Neuronal stem cell (in vitro differentiated cells): ENCODE measurements around the gene RD3L.

Experiments
- DNase-seq: peaks from one replicate; pipeline ENCODE4 v3.0.0-alpha.2; 2013; ENCODE audit warnings: low spot score
- H2AFZ ChIP-seq: one replicate; pipeline ENCODE4 v1.6.1; 2013; ENCODE audit warnings: mild to moderate bottlenecking, low read length, inconsistent platforms
- H2AK5ac ChIP-seq: 2 replicates; pipeline ENCODE4 v1.6.1; 2013; ENCODE audit warnings: low read depth, mild to moderate bottlenecking, inconsistent platforms, low read length, moderate library complexity, mixed read lengths
- H2BK120ac ChIP-seq: 2 replicates; pipeline ENCODE4 v1.6.1; 2013; ENCODE audit warnings: low read depth, mild to moderate bottlenecking, inconsistent platforms, low read length, moderate library complexity, mixed read lengths
- H2BK12ac ChIP-seq: one replicate; pipeline ENCODE4 v1.6.1; 2013; ENCODE audit warnings: low read length, inconsistent platforms
- H2BK15ac ChIP-seq: 2 replicates; pipeline ENCODE4 v1.6.1; 2013; ENCODE audit warnings: mild to moderate bottlenecking, low read length, inconsistent platforms, mixed read lengths
- H2BK5ac ChIP-seq: one replicate; pipeline ENCODE4 v1.6.1; 2013; ENCODE audit warnings: inconsistent platforms, mild to moderate bottlenecking, low read length, moderate library complexity
- H3K14ac ChIP-seq: one replicate; pipeline ENCODE4 v1.6.1; 2013; ENCODE audit warnings: low read length, inconsistent platforms
- H3K18ac ChIP-seq: 2 replicates; pipeline ENCODE4 v1.6.1; 2013; ENCODE audit warnings: low read length, inconsistent platforms
- H3K23ac ChIP-seq: 2 replicates; pipeline ENCODE4 v1.6.1; 2013; ENCODE audit warnings: low read depth, mild to moderate bottlenecking, mixed read lengths, low read length, inconsistent platforms; ENCODE audit not compliant: poor library complexity
- H3K27ac ChIP-seq: replicated peaks from 3 replicates; pipeline ENCODE4 v1.5.1; 2013; ENCODE audit warnings: low read length, inconsistent platforms
- H3K27me3 ChIP-seq, 3 experiments: 2 replicates each; pipeline ENCODE4 v1.6.1; 2013; ENCODE audit warnings: low read length in 3 of 3, mild to moderate bottlenecking in 2 of 3, inconsistent platforms in 1 of 3, low read depth in 1 of 3, mixed read lengths in 1 of 3, moderate library complexity in 1 of 3; ENCODE audit not compliant: control insufficient read depth in 3 of 3, insufficient read depth in 3 of 3
- H3K36me3 ChIP-seq, 2 donors: replicated peaks in 1 of 2; 2 replicates each; pipeline ENCODE4 v1.6.1; 2013; ENCODE audit warnings: low read length in 2 of 2; ENCODE audit not compliant: control insufficient read depth in 2 of 2, insufficient read depth in 2 of 2
- H3K4ac ChIP-seq: 2 replicates; pipeline ENCODE4 v1.6.1; 2013; ENCODE audit warnings: inconsistent platforms, mild to moderate bottlenecking, low read length, moderate library complexity
- H3K4me1 ChIP-seq, 2 donors: 1 replicate in 1 of 2; 2 replicates in 1 of 2; pipeline ENCODE4 v1.6.1; 2013; ENCODE audit warnings: low read length in 2 of 2, low read depth in 1 of 2; ENCODE audit not compliant: control insufficient read depth in 2 of 2, insufficient read depth in 1 of 2
- H3K4me2 ChIP-seq: one replicate; pipeline ENCODE4 v1.6.1; 2013; ENCODE audit warnings: mild to moderate bottlenecking, low read length, inconsistent platforms; ENCODE audit not compliant: insufficient read depth, poor library complexity, severe bottlenecking
- H3K4me3 ChIP-seq, 2 donors: 2 replicates each; pipeline ENCODE4 v1.5.1; 2013; ENCODE audit warnings: low read length in 2 of 2, mild to moderate bottlenecking in 2 of 2, inconsistent platforms in 1 of 2, moderate library complexity in 1 of 2
- H3K79me1 ChIP-seq: one replicate; pipeline ENCODE4 v1.6.1; 2013; ENCODE audit warnings: low read depth, mild to moderate bottlenecking, inconsistent platforms, low read length, moderate library complexity
- H3K9ac ChIP-seq: one replicate; pipeline ENCODE4 v1.6.1; 2013; ENCODE audit warnings: mild to moderate bottlenecking, low read depth, low read length, inconsistent platforms; ENCODE audit not compliant: poor library complexity
- H3K9me3 ChIP-seq, 2 donors: replicated peaks in 1 of 2; 2 replicates each; pipeline versions ENCODE3 to v1.6.1; 2013; ENCODE audit warnings: low read length in 2 of 2, mild to moderate bottlenecking in 2 of 2, inconsistent platforms in 1 of 2, low read depth in 1 of 2, mixed read lengths in 1 of 2, moderate library complexity in 1 of 2; ENCODE audit not compliant: control insufficient read depth in 2 of 2, insufficient read depth in 1 of 2
- H4K8ac ChIP-seq: one replicate; pipeline ENCODE4 v1.6.1; 2013; ENCODE audit warnings: low read depth, mild to moderate bottlenecking, inconsistent platforms, low read length, moderate library complexity
- H4K91ac ChIP-seq: one replicate; pipeline ENCODE4 v1.6.1; 2013; ENCODE audit warnings: low read length, low read depth, mild to moderate bottlenecking, inconsistent platforms; ENCODE audit not compliant: poor library complexity
- WGBS, 2 donors: extraction: QIAGEN DNeasy Blood & Tissue Kit; methylation state at CpG; one replicate each; pipeline ENCODE4 v1.1.7; 2013; ENCODE audit warnings: missing lambda C conversion rate in 2 of 2, mixed read lengths in 1 of 2; ENCODE audit not compliant: insufficient read length in 2 of 2, insufficient replicate concordance in 1 of 2; ENCODE audit errors: extremely low coverage in 2 of 2; 5-methylcytosine and 5-hydroxymethylcytosine counted together

Gene RD3L

DNA sequence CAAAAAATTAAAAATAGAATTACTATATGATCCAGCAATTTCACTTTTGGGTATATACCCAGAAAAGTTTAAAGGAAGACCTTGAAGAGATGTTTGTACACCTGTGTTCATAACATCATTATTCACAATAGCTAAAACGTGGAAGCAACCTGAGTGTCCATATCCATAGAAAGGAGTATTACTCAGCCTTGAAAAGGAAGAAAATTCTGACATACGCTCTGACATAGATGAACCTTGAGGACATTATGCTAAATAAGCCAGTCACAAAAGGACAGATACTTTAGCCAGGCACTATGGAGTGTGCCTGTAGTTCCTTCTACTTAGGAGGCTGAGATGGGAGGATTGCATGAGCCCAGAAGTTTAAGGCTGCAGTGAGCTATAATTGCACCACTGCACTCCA, 6.1 kb upstream of the RD3L start:
- H3K23ac ChIP-seq: no peak overlapping the region
- no peak overlapping the region for H3K4ac ChIP-seq
- no peak overlapping the region for H3K9ac ChIP-seq
- H3K4me1 ChIP-seq: no peaks in the 10 kb centered on the region
- H3K14ac ChIP-seq: no peak overlapping the region
- H3K27ac ChIP-seq: no peak overlapping the region
- no peak overlapping the region for H2BK12ac ChIP-seq
- H2AFZ ChIP-seq: no peak overlapping the region
- no peak overlapping the region for H3K18ac ChIP-seq
- H2BK120ac ChIP-seq: no peak overlapping the region
- H3K4me2 ChIP-seq: no peak overlapping the region
- H2AK5ac ChIP-seq: no peak overlapping the region
- H4K8ac ChIP-seq: no peak overlapping the region
- peaks cover 0 to 3% (median 0%) of the 10 kb centered on the region in 3 experiments for H3K27me3 ChIP-seq
- H3K4me3 ChIP-seq: no peak overlapping the region
- no peak for DNase-seq
- H3K9me3 ChIP-seq: no peaks in the 10 kb centered on the region
- no peak overlapping the region for H2BK5ac ChIP-seq
- H2BK15ac ChIP-seq: no peak overlapping the region
- no peaks in the 10 kb centered on the region for H3K79me1 ChIP-seq
- H3K36me3 ChIP-seq: no peaks in the 10 kb centered on the region
- WGBS, 2 donors: no CpG with 5 or more reads among the region's 2 CpGs
- H4K91ac ChIP-seq: no peak overlapping the region

DNA sequence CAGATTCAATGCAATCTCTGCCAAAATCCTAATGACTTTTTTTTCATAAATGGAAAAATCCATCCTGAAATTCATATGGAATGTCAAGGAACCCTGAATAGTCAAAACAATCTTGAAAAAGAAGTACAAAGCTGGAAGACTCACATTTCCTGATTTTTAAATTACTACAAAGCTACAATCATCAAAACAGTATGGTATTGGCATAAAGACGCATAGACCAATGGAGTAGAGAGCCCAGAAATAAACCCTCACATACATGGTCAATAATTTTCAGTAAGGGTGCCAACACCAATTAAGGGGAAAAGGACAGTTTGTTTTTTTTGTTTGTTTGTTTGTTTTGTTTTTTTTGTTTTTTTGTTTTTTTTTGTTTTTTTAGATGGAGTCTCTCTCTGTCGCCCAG, 4.6 kb upstream of the RD3L start:
- no peak overlapping the region for H3K14ac ChIP-seq
- no peak overlapping the region for H3K27ac ChIP-seq
- H2BK5ac ChIP-seq: no peak overlapping the region
- H3K18ac ChIP-seq: no peak overlapping the region
- no peaks in the 10 kb centered on the region for H3K79me1 ChIP-seq
- no peak overlapping the region for H2BK120ac ChIP-seq
- H2AK5ac ChIP-seq: no peak overlapping the region
- H3K9me3 ChIP-seq: no peaks in the 10 kb centered on the region
- H3K36me3 ChIP-seq: no peaks in the 10 kb centered on the region
- no peak overlapping the region for H2AFZ ChIP-seq
- H4K8ac ChIP-seq: no peak overlapping the region
- no peak overlapping the region for H3K4me3 ChIP-seq
- H3K4me2 ChIP-seq: no peak overlapping the region
- H4K91ac ChIP-seq: no peak overlapping the region
- no peak overlapping the region for H2BK12ac ChIP-seq
- DNase-seq: no peak
- no peak overlapping the region for H2BK15ac ChIP-seq
- H3K4me1 ChIP-seq: no peaks in the 10 kb centered on the region
- H3K23ac ChIP-seq: no peak overlapping the region
- H3K4ac ChIP-seq: no peak overlapping the region
- WGBS, 2 donors: no CpG with 5 or more reads among the region's 2 CpGs
- no peak overlapping the region for H3K9ac ChIP-seq
- H3K27me3 ChIP-seq: peaks cover 0 to 10% (median 0%) of the 10 kb centered on the region in 3 experiments

DNA sequence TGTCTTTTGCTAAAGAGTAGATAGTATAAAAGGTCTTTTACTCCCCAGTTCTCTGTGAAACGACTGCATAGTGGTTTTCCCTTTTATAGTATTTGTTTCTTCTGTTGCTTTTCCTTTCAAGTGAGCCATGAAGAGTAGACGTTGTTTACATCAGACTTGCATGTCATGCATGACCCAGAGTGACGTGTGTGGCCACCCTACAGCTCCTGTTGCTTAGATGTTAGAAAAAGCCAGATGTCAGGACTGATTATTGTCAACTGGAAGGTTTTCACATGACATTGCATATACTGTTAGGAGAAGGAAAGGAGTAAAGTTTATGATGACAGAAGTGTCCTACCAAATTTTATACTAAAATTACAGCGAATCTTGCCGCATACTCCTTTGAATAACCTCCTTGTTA, 1.3 kb upstream of the RD3L start:
- H2AK5ac ChIP-seq: no peak overlapping the region
- no CpG with 5 or more reads among the region's 5 CpGs for WGBS, 2 donors

DNA sequence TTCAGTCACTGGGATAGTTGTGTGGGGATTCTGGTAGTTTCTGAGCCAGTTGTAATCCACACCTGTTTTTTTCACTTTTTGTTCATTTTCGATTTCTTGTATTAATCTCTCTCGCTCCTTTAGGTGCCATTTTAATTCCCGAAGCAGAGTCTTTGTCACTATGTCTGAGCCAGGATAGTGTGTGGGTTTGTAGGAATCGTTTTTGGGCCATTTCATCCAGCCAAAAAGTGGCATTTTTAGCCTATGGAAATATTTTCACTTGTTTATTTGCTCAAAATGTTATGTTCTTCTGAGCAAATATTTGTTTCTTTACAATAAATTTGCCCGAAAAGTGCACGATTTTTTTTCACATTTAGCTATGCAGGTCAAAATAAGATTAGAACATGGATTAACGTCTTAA, 867 bp downstream of the RD3L start:
- no peak overlapping the region for H4K91ac ChIP-seq
- no peak overlapping the region for H3K4me3 ChIP-seq
- H3K27me3 ChIP-seq: peaks cover 0 to 42% (median 0%) of the 10 kb centered on the region in 3 experiments
- no peak overlapping the region for H2BK15ac ChIP-seq
- no peaks in the 10 kb centered on the region for H3K79me1 ChIP-seq
- H4K8ac ChIP-seq: no peak overlapping the region
- H2BK12ac ChIP-seq: no peak overlapping the region
- no peaks in the 10 kb centered on the region for H3K4me1 ChIP-seq
- H3K18ac ChIP-seq: no peak overlapping the region
- no peak overlapping the region for H2AK5ac ChIP-seq
- H3K4ac ChIP-seq: no peak overlapping the region
- H3K14ac ChIP-seq: no peak overlapping the region
- H3K4me2 ChIP-seq: no peak overlapping the region
- no peak overlapping the region for H2BK5ac ChIP-seq
- no peaks in the 10 kb centered on the region for H3K36me3 ChIP-seq
- H3K27ac ChIP-seq: no peak overlapping the region
- H2BK120ac ChIP-seq: no peak overlapping the region
- no CpG with 5 or more reads among the region's 7 CpGs for WGBS, 2 donors
- no peak overlapping the region for H3K23ac ChIP-seq
- H3K9ac ChIP-seq: no peak overlapping the region
- no peak overlapping the region for H2AFZ ChIP-seq
- no peak for DNase-seq
- H3K9me3 ChIP-seq: no peaks in the 10 kb centered on the region

More for the DNA sequence above, 1.3 kb upstream of the RD3L start:
- no peak overlapping the region for H4K91ac ChIP-seq
- no peak overlapping the region for H2BK15ac ChIP-seq
- H3K9me3 ChIP-seq: no peaks in the 10 kb centered on the region
- H2BK5ac ChIP-seq: no peak overlapping the region
- no peak overlapping the region for H3K4me2 ChIP-seq
- no peak overlapping the region for H3K18ac ChIP-seq
- no peaks in the 10 kb centered on the region for H3K79me1 ChIP-seq
- no peak overlapping the region for H3K9ac ChIP-seq
- no peak overlapping the region for H4K8ac ChIP-seq
- H2BK120ac ChIP-seq: no peak overlapping the region
- H3K4me1 ChIP-seq: no peaks in the 10 kb centered on the region
- no peak overlapping the region for H2AFZ ChIP-seq
- H3K4ac ChIP-seq: no peak overlapping the region
- H3K36me3 ChIP-seq: no peaks in the 10 kb centered on the region
- H3K27me3 ChIP-seq: peaks cover 0 to 36% (median 0%) of the 10 kb centered on the region in 3 experiments
- no peak overlapping the region for H3K14ac ChIP-seq
- H3K23ac ChIP-seq: no peak overlapping the region
- DNase-seq: no peak
- H3K4me3 ChIP-seq: no peak overlapping the region
- no peak overlapping the region for H3K27ac ChIP-seq
- no peak overlapping the region for H2BK12ac ChIP-seq
